Heart right ventricle (tissue), 16 donors: ENCODE data around the gene TMEM185A. TPM values are rescaled to one million over a fixed set of nuclear protein-coding genes. Genes with fewer than 3 reads are reported as not detected.

Experiments used
- ATAC-seq, 8 donors: fragments of 200-7000 bp; cut with Tn5 transposase; one replicate each; pipeline ENCODE4 v1.9.1; 2020; ENCODE audit warnings: mild to moderate bottlenecking in 8 of 8, moderate library complexity in 8 of 8, moderate number of reproducible peaks in 1 of 8
- DNase-seq, 2 donors: peaks; one replicate each; pipeline ENCODE4 v3.0.0-alpha.2; 2020
- H3K27ac ChIP-seq, 10 donors: fragments of 200-600 bp; sonication (generic) in 2 of 10; one replicate each; pipeline versions ENCODE4 v1.5.0 to v1.8.0; 2020 to 2022; ENCODE audit warnings: mild to moderate bottlenecking in 3 of 10
- H3K27me3 ChIP-seq, 7 donors: fragments of 200-600 bp; one replicate each; pipeline ENCODE4 v1.8.0; 2021 to 2022; ENCODE audit warnings: mild to moderate bottlenecking in 2 of 7
- H3K36me3 ChIP-seq, 9 donors: fragments of 200-600 bp; sonication (generic) in 1 of 9; one replicate each; pipeline versions ENCODE4 v1.5.0 to v1.8.0; 2020 to 2022; ENCODE audit warnings: mild to moderate bottlenecking in 2 of 9
- H3K4me1 ChIP-seq, 9 donors: fragments of 200-600 bp; sonication (generic) in 1 of 9; one replicate each; pipeline versions ENCODE4 v1.5.0 to v1.8.0; 2020 to 2022; ENCODE audit warnings: mild to moderate bottlenecking in 4 of 9
- H3K4me3 ChIP-seq, 10 donors: fragments of 200-600 bp; sonication (generic) in 2 of 10; one replicate each; pipeline versions ENCODE4 v1.5.0 to v1.8.0; 2020 to 2022; ENCODE audit warnings: mild to moderate bottlenecking in 7 of 10, moderate library complexity in 2 of 10
- H3K9me3 ChIP-seq, 11 donors: fragments of 200-600 bp in 10 of 11; sonication (generic) in 2 of 11; one replicate each; pipeline versions ENCODE4 v1.5.0 to v1.8.0; 2013 to 2022; ENCODE audit warnings: mild to moderate bottlenecking in 2 of 11, control low read depth in 1 of 11, moderate library complexity in 1 of 11
- WGBS, 2 donors: extraction: QIAGEN DNeasy Blood & Tissue Kit; methylation state at CpG; one replicate each; pipeline ENCODE4 v1.1.7; 2013; ENCODE audit warnings: inconsistent platforms in 1 of 2; 5-methylcytosine and 5-hydroxymethylcytosine counted together
- intact Hi-C, 10 donors: fragments of 100-400 bp; cut with DNase I; formaldehyde crosslinking; loops; one replicate each; pipeline versions ENCODE4 v1.11.1 to v1.14.2; 2022
- polyA plus RNA-seq, 2 donors: library from polyadenylated mRNA; stranded (reverse); fragments of 200-250 nt; gene quantifications; one replicate each; pipeline ENCODE4 v1.2.3, GENCODE V29; 2013
- total RNA-seq, 10 donors: library from RNA; stranded (reverse); fragmentation: NEBNext Ultra II Directional in 3 of 10; extraction: Animal tissue kit (Norgen Biotek cat#: 25700) in 3 of 10; gene quantifications; one replicate each; pipeline versions ENCODE4 v1.2.1 to v1.2.4, GENCODE V29; 2021 to 2023
- TF ChIP-seq, protein P1 (sequence below), 9 donors: fragments of 200-600 bp; sonication (generic) in 2 of 9; IDR thresholded peaks; one replicate each; pipeline versions ENCODE4 v1.5.0 to v1.8.0; 2021 to 2022; ENCODE audit warnings: antibody characterized with exemption in 9 of 9, mild to moderate bottlenecking in 5 of 9, moderate library complexity in 1 of 9
- donor health status: Arrhythmogenic right ventricular cardiomyopathy.
- donor health status: ischemic (EF 13 %, LVEDD 7.1; RV severe dilation, severe dysfunction).
- donor health status: healthy with polysubstance abuse.
- donor health status: DM: no; HTN: yes; CAD: no.
- donor health status: DM: no; HTN: no; CAD: no.
- donor health status: ischemic (EF 25% LVEDD 6.9; RV normal size, moderate dysfunction).
- donor health status: ischemic (EF 25% LVEDD 5.7; RV mildly dilated, moderate dysfunction).
- donor health status: healthy.
- donor health status: DM: yes; HTN: yes; CAD: no.
- donor health status: Ischemic cardiomyopathy.
- donor health status: ischemic (EF 35%, LVEDD 5.7; RV mildly dilated, moderate dysfunction).
- donor health status: nonischemic (EF 11% LVEDD 7.7; RV severe dilation, severe dysfunction).
- donor health status: DM: yes; HTN: yes; CAD: no.
- donor health status: PGD.
- donor health status: ischemic (EF 29% LVEDD 5.4; RV normal size, mild dysfunction).
- donor health status: nonischemic (EF 23%, LVEDD 6.1; RV moderate dilation, normal function).

TMEM185A gene
- total and polyA plus RNA-seq, 12 donors = 12.7 to 42.8 (median 33.1) TPM

DNA sequence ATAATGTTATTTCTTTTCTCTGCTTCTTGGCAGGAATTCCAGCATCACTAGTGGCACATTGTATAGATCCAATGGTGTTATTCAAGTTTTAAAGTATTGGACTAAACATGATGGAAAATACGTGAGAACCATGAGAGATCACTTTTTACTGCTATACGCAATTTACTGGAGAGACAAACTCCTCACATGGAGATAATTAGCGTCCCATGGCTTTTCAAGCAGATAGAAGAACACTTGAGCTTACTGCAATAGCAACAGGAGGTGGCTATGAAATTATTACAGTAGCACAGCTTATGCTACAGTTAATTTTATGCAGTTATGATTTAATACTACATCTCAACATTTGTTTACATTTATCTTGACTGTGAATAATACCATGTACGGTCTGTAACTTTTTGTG, 11.9 kb upstream of the TMEM185A start:
- Histone ChIP-seq H3K4me1 (no peaks in the 10 kb centered on the region), H3K4me3 (no peak overlapping the region), H3K9me3 (no peaks in the 10 kb centered on the region), H3K27me3 (no peaks in the 10 kb centered on the region), H3K36me3 (no peaks in the 10 kb centered on the region), H3K27ac (no peak overlapping the region)
- 88 to 92% methylated on average over 4 of the region's 4 CpGs for WGBS, 2 donors
- intact Hi-C loops = no loop called here
- DNase-seq (no peak), ATAC-seq (no peak)
- TF ChIP-seq, protein P1, sequence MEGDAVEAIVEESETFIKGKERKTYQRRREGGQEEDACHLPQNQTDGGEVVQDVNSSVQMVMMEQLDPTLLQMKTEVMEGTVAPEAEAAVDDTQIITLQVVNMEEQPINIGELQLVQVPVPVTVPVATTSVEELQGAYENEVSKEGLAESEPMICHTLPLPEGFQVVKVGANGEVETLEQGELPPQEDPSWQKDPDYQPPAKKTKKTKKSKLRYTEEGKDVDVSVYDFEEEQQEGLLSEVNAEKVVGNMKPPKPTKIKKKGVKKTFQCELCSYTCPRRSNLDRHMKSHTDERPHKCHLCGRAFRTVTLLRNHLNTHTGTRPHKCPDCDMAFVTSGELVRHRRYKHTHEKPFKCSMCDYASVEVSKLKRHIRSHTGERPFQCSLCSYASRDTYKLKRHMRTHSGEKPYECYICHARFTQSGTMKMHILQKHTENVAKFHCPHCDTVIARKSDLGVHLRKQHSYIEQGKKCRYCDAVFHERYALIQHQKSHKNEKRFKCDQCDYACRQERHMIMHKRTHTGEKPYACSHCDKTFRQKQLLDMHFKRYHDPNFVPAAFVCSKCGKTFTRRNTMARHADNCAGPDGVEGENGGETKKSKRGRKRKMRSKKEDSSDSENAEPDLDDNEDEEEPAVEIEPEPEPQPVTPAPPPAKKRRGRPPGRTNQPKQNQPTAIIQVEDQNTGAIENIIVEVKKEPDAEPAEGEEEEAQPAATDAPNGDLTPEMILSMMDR (IDR thresholded peaks at IDR 0.05) = no peak

DNA sequence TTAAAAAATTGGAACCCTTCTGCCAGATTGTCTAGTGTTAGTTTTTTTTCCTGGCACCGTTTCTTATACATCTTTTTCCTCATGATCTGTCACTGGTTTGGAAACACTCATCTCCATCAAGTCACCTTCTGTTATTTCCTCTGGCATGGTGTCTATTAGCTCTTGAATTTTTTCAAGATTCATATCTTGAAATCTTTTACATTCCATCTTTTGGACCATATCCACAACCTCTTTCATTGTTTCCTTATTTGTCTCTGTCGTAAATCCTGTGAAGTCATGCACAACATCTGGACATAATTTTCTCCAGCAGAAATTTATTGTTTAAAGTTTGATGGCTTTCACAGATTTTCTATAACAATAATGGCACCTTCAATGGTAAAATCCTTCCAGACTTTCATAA, 10.2 kb upstream of the TMEM185A start:
- 41 to 65% methylated on average over 2 of the region's 2 CpGs for whole genome bisulfite sequencing, 2 donors
- DNase-seq = no peak
- Histone ChIP-seq H3K4me1 (no peaks in the 10 kb centered on the region), H3K27ac (peak overlapping the region in 1 of 10 donors; percentile 15), H3K9me3 (no peaks in the 10 kb centered on the region), H3K36me3 (no peaks in the 10 kb centered on the region), H3K4me3 (no peak overlapping the region), H3K27me3 (no peaks in the 10 kb centered on the region)
- TF ChIP-seq, protein P1 (IDR thresholded peaks at IDR 0.05) = no peak
- peak in 2 of 8 donors; percentile 21 to 61 for ATAC-seq
- intact Hi-C loops = no loop called here

DNA sequence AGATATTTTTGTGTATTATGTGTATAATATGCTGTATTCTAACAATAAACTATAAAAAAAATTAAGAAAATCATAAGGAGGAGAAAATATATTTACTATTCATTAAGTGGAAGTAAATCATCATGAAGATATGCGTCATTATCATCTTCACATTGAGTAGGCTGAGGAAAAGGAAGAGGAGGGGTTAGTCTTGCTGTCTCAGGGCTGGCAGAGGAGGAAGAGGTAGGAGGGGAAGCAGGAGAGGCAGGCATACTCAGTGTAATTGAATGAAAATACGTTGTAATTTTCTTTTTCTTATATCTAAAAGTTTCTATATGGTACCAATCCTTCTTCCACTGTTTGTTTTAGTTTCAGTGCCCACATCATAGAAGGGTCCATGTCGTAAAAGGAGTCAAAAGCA, 9.8 kb upstream of the TMEM185A start:
- no peaks in the 10 kb centered on the region for H3K4me1 ChIP-seq
- 43 to 52% methylated on average over 3 of the region's 3 CpGs for WGBS, 2 donors
- DNase-seq (no peak), ATAC-seq (peak in 2 of 8 donors; percentile 57 to 76)
- H3K4me3 ChIP-seq = no peak overlapping the region
- no peaks in the 10 kb centered on the region for H3K9me3 ChIP-seq
- H3K36me3 ChIP-seq = no peaks in the 10 kb centered on the region
- no peaks in the 10 kb centered on the region for H3K27me3 ChIP-seq
- intact Hi-C loops = no loop called here
- TF ChIP-seq, protein P1 (IDR thresholded peaks at IDR 0.05) = no peak
- H3K27ac ChIP-seq = peak overlapping the region in 1 of 10 donors; percentile 15

DNA sequence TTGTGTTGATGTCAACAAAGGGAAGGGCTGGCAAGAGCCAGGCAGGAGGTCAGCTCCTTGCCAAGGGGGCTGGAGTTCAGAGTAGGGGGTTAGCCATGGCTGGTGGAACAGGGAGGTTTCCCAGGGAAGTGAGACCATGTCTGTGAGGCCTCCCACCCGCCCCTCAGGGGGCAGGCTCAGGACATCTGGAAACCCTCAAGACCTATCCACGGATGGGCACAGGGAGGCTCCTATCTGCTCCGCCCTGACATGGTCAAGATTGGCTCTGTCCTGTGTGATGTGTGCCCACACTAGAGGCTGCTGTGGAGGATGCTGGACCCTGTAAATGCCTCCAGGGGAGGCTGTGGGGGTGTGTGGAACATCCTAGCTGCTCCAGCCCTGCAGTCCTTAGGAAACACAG, 8.0 kb upstream of the TMEM185A start:
- intact Hi-C loops = loop anchor here in 1 of 10 donors (10.0 kb wide), 1 partner anchor 75 kb away; no protein-coding TSS in a partner anchor

More for the DNA sequence above, 8.0 kb upstream of the TMEM185A start:
- no peaks in the 10 kb centered on the region for H3K36me3 ChIP-seq
- no peak for DNase-seq
- 70 to 73% methylated on average over 3 of the region's 3 CpGs for WGBS, 2 donors
- H3K27ac ChIP-seq = no peak overlapping the region
- no peaks in the 10 kb centered on the region for H3K9me3 ChIP-seq
- H3K27me3 ChIP-seq = peaks cover 0 to 8% (median 0%) of the 10 kb centered on the region in 7 donors
- no peak overlapping the region for H3K4me3 ChIP-seq
- ATAC-seq = no peak
- no peaks in the 10 kb centered on the region for H3K4me1 ChIP-seq
- TF ChIP-seq, protein P1 (IDR thresholded peaks at IDR 0.05) = no peak
